ENCODE measurements around the gene TMEM41B. TPM values are rescaled to one million over a fixed set of nuclear protein-coding genes. Genes with fewer than 3 reads are reported as not detected.

TMEM41B gene
- polyA plus RNA-seq, 1 donor from 2014 or later: 49.5 TPM

- Histone ChIP-seq H3K9ac (ENCODE audit: low read length) (no peak overlapping the region), H3K4me3 (ENCODE audit: low read length) (no peak overlapping the region), H3F3A (ENCODE audit: insufficient read depth, low read length, poor library complexity, severe bottlenecking) (no peaks in the 10 kb centered on the region), H2AFZ (ENCODE audit: low read depth, low read length) (no peak overlapping the region), H3K79me2 (replicated peaks; ENCODE audit: insufficient read depth, low read length) (peaks cover 22% of the 10 kb centered on the region), H3K9me3 (ENCODE audit: low read length) (no peaks in the 10 kb centered on the region), H3K36me3 (ENCODE audit: insufficient read depth, low read length) (no peaks in the 10 kb centered on the region), H3K27me3 (ENCODE audit: insufficient read depth, low read depth, low read length) (no peaks in the 10 kb centered on the region), H3K4me2 (ENCODE audit: low read length) (no peak overlapping the region), H4K20me1 (ENCODE audit: insufficient read depth) (no peaks in the 10 kb centered on the region), H3K27ac (ENCODE audit: low read length) (no peak overlapping the region), H3K9me2 (ENCODE audit: insufficient read depth, low read length) (no peaks in the 10 kb centered on the region)
- TF ChIP-seq REST (IDR thresholded peaks at IDR 0.05; ENCODE audit: borderline replicate concordance) (no peak), EP300 (conservative IDR thresholded peaks at IDR 0.05; ENCODE audit: poor library complexity, severe bottlenecking) (no peak), MXI1 (conservative IDR thresholded peaks at IDR 0.05; ENCODE audit: poor library complexity, severe bottlenecking) (no peak), SMC3 (conservative IDR thresholded peaks at IDR 0.05; ENCODE audit: poor library complexity) (no peak), EZH2 (IDR thresholded peaks at IDR 0.05; ENCODE audit: borderline replicate concordance, insufficient read depth, low read length, poor library complexity, severe bottlenecking) (no peak), RAD21 (conservative IDR thresholded peaks at IDR 0.05) (no peak), POLR2AphosphoS5 (IDR thresholded peaks at IDR 0.05) (no peak), CTCF (IDR thresholded peaks at IDR 0.05; ENCODE audit: poor library complexity, severe bottlenecking) (no peak), TAF1 (IDR thresholded peaks at IDR 0.05; ENCODE audit: low read depth) (no peak)
These were observed 47.5 kb downstream of the TMEM41B start for GRCh38 chr11:9266926-9267325.

- H3K9me3 ChIP-seq (ENCODE audit: low read length): no peaks in the 10 kb centered on the region
- no peaks in the 10 kb centered on the region for H3K27me3 ChIP-seq (ENCODE audit: insufficient read depth, low read depth, low read length)
- H4K20me1 ChIP-seq (ENCODE audit: insufficient read depth): no peaks in the 10 kb centered on the region
- H3K79me2 ChIP-seq (replicated peaks; ENCODE audit: insufficient read depth, low read length): peaks cover 29% of the 10 kb centered on the region
- H3K36me3 ChIP-seq (ENCODE audit: insufficient read depth, low read length): no peaks in the 10 kb centered on the region
- peak overlapping the region; percentile 86 for H3K9ac ChIP-seq (ENCODE audit: low read length)
- no peaks in the 10 kb centered on the region for H3F3A ChIP-seq (ENCODE audit: insufficient read depth, low read length, poor library complexity, severe bottlenecking)
- TF ChIP-seq REST (IDR thresholded peaks at IDR 0.05; ENCODE audit: borderline replicate concordance) (no peak), EP300 (conservative IDR thresholded peaks at IDR 0.05; ENCODE audit: poor library complexity, severe bottlenecking) (no peak), SMC3 (conservative IDR thresholded peaks at IDR 0.05; ENCODE audit: poor library complexity) (no peak), CTCF (IDR thresholded peaks at IDR 0.05; ENCODE audit: poor library complexity, severe bottlenecking) (no peak), MXI1 (conservative IDR thresholded peaks at IDR 0.05; ENCODE audit: poor library complexity, severe bottlenecking) (no peak), TAF1 (IDR thresholded peaks at IDR 0.05; ENCODE audit: low read depth) (no peak), EZH2 (IDR thresholded peaks at IDR 0.05; ENCODE audit: borderline replicate concordance, insufficient read depth, low read length, poor library complexity, severe bottlenecking) (no peak), RAD21 (conservative IDR thresholded peaks at IDR 0.05) (no peak), POLR2AphosphoS5 (IDR thresholded peaks at IDR 0.05) (no peak)
- peak overlapping the region; percentile 52 for H3K4me2 ChIP-seq (ENCODE audit: low read length)
- H2AFZ ChIP-seq (ENCODE audit: low read depth, low read length): peak overlapping the region; percentile 52
- H3K4me3 ChIP-seq (ENCODE audit: low read length): peak overlapping the region; percentile 96
- H3K9me2 ChIP-seq (ENCODE audit: insufficient read depth, low read length): no peaks in the 10 kb centered on the region
- peak overlapping the region; percentile 76 for H3K27ac ChIP-seq (ENCODE audit: low read length)
These were observed 48.2 kb downstream of the TMEM41B start for GRCh38 chr11:9266132-9266736.

Measured in neural cell (in vitro differentiated cells).